ENCODE data around the gene C1GALT1C1L.

GRCh38 chr2:43710866-43711265 lies 34.6 kb upstream of the C1GALT1C1L start:
- TF ChIP-seq CTCF (conservative IDR thresholded peaks at IDR 0.05), result no peak
- no peak for TF ChIP-seq ZFX (IDR thresholded peaks at IDR 0.05)

Data from C4-2B (cell line).